Ishikawa (cell line): Measurements from ENCODE around the gene NF1.

Experiments used
- CEBPB ChIP-seq: IDR thresholded peaks from 2 replicates; pipeline ENCODE4 v1.6.1; 2012
- CREB1 ChIP-seq: IDR thresholded peaks from 2 replicates; pipeline ENCODE4 v1.6.1; 2012; ENCODE audit warnings: low read depth
- EGR1 ChIP-seq: IDR thresholded peaks from 2 replicates; pipeline ENCODE4 v1.6.1; 2012
- EP300 ChIP-seq: IDR thresholded peaks from 2 replicates; pipeline ENCODE4 v1.6.1; 2012; ENCODE audit warnings: borderline replicate concordance
- FOXM1 ChIP-seq: IDR thresholded peaks from 2 replicates; pipeline ENCODE4 v1.6.1; 2012; ENCODE audit warnings: low read depth, borderline replicate concordance
- MAX ChIP-seq: IDR thresholded peaks from 2 replicates; pipeline ENCODE4 v1.6.1; 2012
- NFIC ChIP-seq: IDR thresholded peaks from 2 replicates; pipeline ENCODE4 v1.6.1; 2012
- RAD21 ChIP-seq: IDR thresholded peaks from 2 replicates; pipeline ENCODE4 v1.6.1; 2012; ENCODE audit warnings: low read depth
- REST ChIP-seq: IDR thresholded peaks from 2 replicates; pipeline ENCODE4 v1.6.1; 2012; ENCODE audit warnings: low read depth, mild to moderate bottlenecking
- TAF1 ChIP-seq: IDR thresholded peaks from 2 replicates; pipeline ENCODE4 v1.6.1; 2012; ENCODE audit warnings: low read depth, mild to moderate bottlenecking
- TCF12 ChIP-seq: IDR thresholded peaks from 2 replicates; pipeline ENCODE4 v1.6.1; 2012; ENCODE audit warnings: low read depth
- TEAD4 ChIP-seq: IDR thresholded peaks from 2 replicates; pipeline ENCODE4 v1.6.1; 2012
- USF1 ChIP-seq: IDR thresholded peaks from 2 replicates; pipeline ENCODE4 v1.6.1; 2012
- YY1 ChIP-seq: IDR thresholded peaks from 2 replicates; pipeline ENCODE4 v1.6.1; 2012; ENCODE audit warnings: low read depth
- ZBTB7A ChIP-seq: IDR thresholded peaks from 2 replicates; pipeline ENCODE4 v1.6.1; 2012; ENCODE audit warnings: low read depth

NF1 gene

GRCh38 chr17:31144836-31145235, 50.1 kb downstream of the NF1 start:
- TF ChIP-seq EP300: no peak
- no peak for TF ChIP-seq ZBTB7A
- TF ChIP-seq CREB1: no peak
- TF ChIP-seq NFIC: no peak
- TF ChIP-seq TAF1: no peak
- no peak for TF ChIP-seq EGR1
- TF ChIP-seq TEAD4: no peak
- TF ChIP-seq TCF12: no peak
- no peak for TF ChIP-seq RAD21
- no peak for TF ChIP-seq FOXM1
- TF ChIP-seq YY1: no peak
- no peak for TF ChIP-seq CEBPB
- TF ChIP-seq REST: no peak
- no peak for TF ChIP-seq MAX
- TF ChIP-seq USF1: no peak

- TF ChIP-seq CREB1 (no peak), REST (no peak), EP300 (no peak), MAX (no peak), ZBTB7A (no peak), EGR1 (no peak), TAF1 (no peak), USF1 (no peak), TCF12 (no peak), RAD21 (no peak), YY1 (no peak), NFIC (no peak), CEBPB (no peak), TEAD4 (no peak), FOXM1 (no peak)
Measured at GRCh38 chr17:31147507-31148202, 52.9 kb downstream of the NF1 start.

- TF ChIP-seq USF1 (no peak), TEAD4 (no peak), EGR1 (no peak), NFIC (no peak), FOXM1 (no peak), CEBPB (no peak), TCF12 (no peak), ZBTB7A (no peak), MAX (no peak), YY1 (no peak)
Measured at GRCh38 chr17:31148205-31148604, 53.4 kb downstream of the NF1 start.

- TF ChIP-seq YY1 (no peak), CEBPB (no peak), ZBTB7A (no peak), RAD21 (no peak), CREB1 (no peak), EGR1 (no peak), REST (no peak), NFIC (no peak), FOXM1 (no peak), TEAD4 (no peak), EP300 (no peak), USF1 (no peak)
Measured at GRCh38 chr17:31152271-31152670, 57.5 kb downstream of the NF1 start.
